Right lobe of liver (tissue), 6 donors: Measurements from ENCODE around the gene KRIT1. TPM values are rescaled to one million over a fixed set of nuclear protein-coding genes. Genes with fewer than 3 reads are reported as not detected.
"Not testable (repeated sequence)": the region's sequence is repeated elsewhere in the genome, so short reads cannot be mapped to it uniquely, and the experiment has no call there.

Experiments
- ATAC-seq, 4 donors: fragments of 200-7000 bp; cut with Tn5 transposase; one replicate each; pipeline ENCODE4 v1.9.1; 2020; ENCODE audit warnings: mild to moderate bottlenecking in 4 of 4, moderate library complexity in 4 of 4
- DNase-seq, 3 donors: peaks; one replicate each; pipeline ENCODE4 v3.0.0-alpha.2; 2020
- H3K27ac ChIP-seq, 3 donors: fragments of 200-600 bp; one replicate each; pipeline ENCODE4 v1.8.0; 2022
- H3K27me3 ChIP-seq, 2 donors: fragments of 200-600 bp; one replicate each; pipeline ENCODE4 v1.8.0; 2022
- H3K36me3 ChIP-seq, 4 donors: fragments of 200-600 bp; sonication (generic) in 1 of 4; one replicate each; pipeline versions ENCODE4 v1.5.1 to v1.8.0; 2017 to 2022; ENCODE audit warnings: control low read depth in 1 of 4
- H3K4me1 ChIP-seq, 4 donors: fragments of 200-600 bp; sonication (generic) in 1 of 4; one replicate each; pipeline versions ENCODE4 v1.5.1 to v1.8.0; 2017 to 2022; ENCODE audit warnings: control low read depth in 1 of 4
- H3K4me3 ChIP-seq, 3 donors: fragments of 200-600 bp; one replicate each; pipeline ENCODE4 v1.8.0; 2022
- H3K9me3 ChIP-seq, 4 donors: fragments of 200-600 bp; sonication (generic) in 1 of 4; one replicate each; pipeline versions ENCODE4 v1.5.1 to v1.8.0; 2017 to 2022; ENCODE audit warnings: control low read depth in 1 of 4
- POLR2A ChIP-seq: fragments of 450-650 bp; IDR thresholded peaks from one replicate; pipeline ENCODE4 v1.6.1; 2017; ENCODE audit warnings: antibody characterized with exemption, mild to moderate bottlenecking
- WGBS: methylation state at CpG from one replicate; pipeline ENCODE4 v1.1.6; 2018; ENCODE audit warnings: low coverage, low lambda C conversion rate; ENCODE audit not compliant: insufficient coverage; ENCODE audit errors: missing lambda C conversion rate; 5-methylcytosine and 5-hydroxymethylcytosine counted together
- intact Hi-C, 2 donors: fragments of 100-400 bp; cut with DNase I; formaldehyde crosslinking; loops; one replicate each; pipeline versions ENCODE4 v1.11.2 to v1.14.1; 2022
- total RNA-seq, 6 experiments: library from RNA; depleted of rRNA in 2 of 6; stranded (reverse); fragments of >200 nt in 2 of 6; fragmentation: NEBNext Ultra II Directional in 3 of 6; extraction: Animal tissue kit (Norgen Biotek cat#: 25700) in 3 of 6; gene quantifications; one replicate each; pipeline versions ENCODE4 v1.1.0 to v1.2.4, GENCODE V29; 2016 to 2023
- TF ChIP-seq, protein P1 (sequence below), 4 donors: fragments of 200-600 bp in 3 of 4; fragments of 450-650 bp in 1 of 4; IDR thresholded peaks; one replicate each; pipeline versions ENCODE4 v1.5.1 to v1.8.0; 2016 to 2022; ENCODE audit warnings: antibody characterized with exemption in 4 of 4, mild to moderate bottlenecking in 2 of 4
- donor health status: DM: no; HTN: yes; CAD: no.
- donor health status: DM: no; HTN: no; CAD: no.
- donor health status: DM: no; HTN: no; CAD: no.
- donor health status: DM: no; HTN: yes; CAD: no.
- donor health status: DM: no; HTN: yes; CAD: no.

The KRIT1 gene
- total RNA-seq, 6 experiments from 2014 or later, result 15.9 to 32.3 (median 22.6) TPM

DNA sequence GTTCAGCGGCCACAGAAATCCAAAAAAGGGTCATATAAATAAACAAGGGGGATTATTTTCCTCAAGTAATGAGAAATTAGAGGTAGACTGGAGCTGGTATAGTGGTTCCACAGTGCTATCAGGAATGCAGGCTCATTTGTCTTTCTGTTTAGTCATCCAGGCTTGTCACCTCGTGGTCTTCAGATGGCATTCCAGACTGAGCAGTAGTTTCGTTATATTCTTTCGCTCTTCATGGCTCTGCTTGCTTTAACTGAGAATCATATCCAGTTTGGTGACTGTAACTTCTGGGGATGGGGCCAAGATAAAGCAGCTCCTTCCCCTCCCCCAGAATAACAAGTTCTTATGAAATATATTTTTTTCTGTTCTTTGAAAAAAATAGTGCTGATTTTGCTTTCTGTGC is 9.6 kb upstream of the KRIT1 start:
- ATAC-seq, result no peak
- H3K27ac ChIP-seq, result no peak overlapping the region
- 80% methylated on average over 4 of the region's 4 CpGs for WGBS
- no peaks in the 10 kb centered on the region for H3K4me1 ChIP-seq
- H3K4me3 ChIP-seq, result no peak overlapping the region
- intact Hi-C loops, result no loop called here
- H3K9me3 ChIP-seq, result no peaks in the 10 kb centered on the region
- no peaks in the 10 kb centered on the region for H3K27me3 ChIP-seq
- TF ChIP-seq, protein P1, sequence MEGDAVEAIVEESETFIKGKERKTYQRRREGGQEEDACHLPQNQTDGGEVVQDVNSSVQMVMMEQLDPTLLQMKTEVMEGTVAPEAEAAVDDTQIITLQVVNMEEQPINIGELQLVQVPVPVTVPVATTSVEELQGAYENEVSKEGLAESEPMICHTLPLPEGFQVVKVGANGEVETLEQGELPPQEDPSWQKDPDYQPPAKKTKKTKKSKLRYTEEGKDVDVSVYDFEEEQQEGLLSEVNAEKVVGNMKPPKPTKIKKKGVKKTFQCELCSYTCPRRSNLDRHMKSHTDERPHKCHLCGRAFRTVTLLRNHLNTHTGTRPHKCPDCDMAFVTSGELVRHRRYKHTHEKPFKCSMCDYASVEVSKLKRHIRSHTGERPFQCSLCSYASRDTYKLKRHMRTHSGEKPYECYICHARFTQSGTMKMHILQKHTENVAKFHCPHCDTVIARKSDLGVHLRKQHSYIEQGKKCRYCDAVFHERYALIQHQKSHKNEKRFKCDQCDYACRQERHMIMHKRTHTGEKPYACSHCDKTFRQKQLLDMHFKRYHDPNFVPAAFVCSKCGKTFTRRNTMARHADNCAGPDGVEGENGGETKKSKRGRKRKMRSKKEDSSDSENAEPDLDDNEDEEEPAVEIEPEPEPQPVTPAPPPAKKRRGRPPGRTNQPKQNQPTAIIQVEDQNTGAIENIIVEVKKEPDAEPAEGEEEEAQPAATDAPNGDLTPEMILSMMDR (IDR thresholded peaks at IDR 0.05), result no peak
- TF ChIP-seq POLR2A, result no peak
- no peaks in the 10 kb centered on the region for H3K36me3 ChIP-seq
- no peak for DNase-seq

DNA sequence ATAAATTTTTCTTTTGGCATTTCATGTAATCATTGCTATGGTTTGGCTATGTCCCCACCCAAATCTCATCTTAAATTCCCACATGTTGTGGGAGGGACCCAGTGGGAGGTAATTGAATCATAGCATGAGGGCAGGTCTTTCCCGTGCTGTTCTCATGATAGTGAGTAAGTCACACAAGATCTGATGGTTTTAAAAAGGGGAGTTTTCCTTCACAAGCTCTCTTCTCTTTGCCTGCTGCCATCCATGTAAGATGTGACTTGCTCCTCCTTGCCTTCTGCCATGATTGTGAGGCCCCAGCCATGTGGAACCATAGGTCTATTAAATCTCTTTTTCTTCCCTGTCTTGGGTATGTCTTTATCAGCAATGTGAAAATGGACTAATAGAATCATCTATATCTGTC is 9.1 kb upstream of the KRIT1 start:
- ATAC-seq, H3K4me3 ChIP-seq, H3K27ac ChIP-seq, H3K27me3 ChIP-seq, intact Hi-C loops, H3K9me3 ChIP-seq, H3K4me1 ChIP-seq, H3K36me3 ChIP-seq, DNase-seq: not testable (repeated sequence)
- WGBS, result 75% methylated on average over 1 of the region's 1 CpG

DNA sequence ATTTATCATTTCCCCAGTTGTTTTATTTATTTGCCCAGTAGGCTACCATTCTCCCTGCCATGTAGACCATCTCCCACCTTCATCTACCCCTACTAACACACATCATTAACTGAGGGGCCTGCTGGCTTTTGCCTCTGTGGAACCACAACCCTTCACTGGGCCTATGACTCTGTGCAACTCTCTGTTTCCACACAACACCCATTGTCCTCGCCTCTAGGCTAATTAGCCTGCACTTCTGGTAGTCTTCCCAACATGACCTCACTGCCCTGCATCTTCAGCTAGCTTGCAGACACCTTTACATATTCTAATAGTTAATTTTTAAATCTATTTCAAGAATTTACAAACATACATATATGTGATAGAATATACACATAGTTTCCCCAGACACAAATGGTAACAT is 7.5 kb upstream of the KRIT1 start:
- intact Hi-C loops, result no loop called here
- ATAC-seq (no peak), DNase-seq (no peak)
- Histone ChIP-seq H3K27me3 (no peaks in the 10 kb centered on the region), H3K4me3 (no peak overlapping the region), H3K27ac (no peak overlapping the region), H3K4me1 (no peaks in the 10 kb centered on the region), H3K9me3 (no peaks in the 10 kb centered on the region), H3K36me3 (no peaks in the 10 kb centered on the region)
- 100% methylated on average over 1 of the region's 1 CpG for WGBS
- TF ChIP-seq POLR2A, result no peak
- TF ChIP-seq, protein P1 (IDR thresholded peaks at IDR 0.05), result no peak

DNA sequence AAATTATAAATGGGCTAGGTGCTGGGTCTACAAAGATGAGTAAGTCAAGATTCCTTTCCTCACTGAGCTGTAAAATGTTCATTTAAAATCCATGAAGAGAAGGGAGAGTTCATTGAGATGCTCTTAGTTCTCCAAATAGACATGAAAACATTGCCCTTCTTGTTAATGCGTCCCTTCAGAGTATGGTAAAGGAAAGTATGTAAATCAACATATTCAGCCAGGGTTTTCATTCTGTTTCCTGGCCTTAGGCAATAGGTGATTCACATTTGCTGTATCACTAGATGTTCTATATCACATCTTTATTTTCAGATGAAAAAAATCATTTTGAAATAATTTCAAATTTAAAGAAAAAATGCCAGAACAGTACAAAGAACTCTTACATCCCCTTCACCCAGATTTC is 5.5 kb upstream of the KRIT1 start:
- Histone ChIP-seq H3K27ac (no peak overlapping the region), H3K4me1 (peaks cover 0 to 6% (median 0%) of the 10 kb centered on the region in 4 donors), H3K9me3 (no peaks in the 10 kb centered on the region), H3K4me3 (no peak overlapping the region), H3K27me3 (no peaks in the 10 kb centered on the region), H3K36me3 (no peaks in the 10 kb centered on the region)
- intact Hi-C loops, result no loop called here
- DNase-seq, result no peak
- ATAC-seq, result no peak
- TF ChIP-seq, protein P1 (IDR thresholded peaks at IDR 0.05), result no peak
- no peak for TF ChIP-seq POLR2A
- WGBS, result 100% methylated on average over 1 of the region's 1 CpG

DNA sequence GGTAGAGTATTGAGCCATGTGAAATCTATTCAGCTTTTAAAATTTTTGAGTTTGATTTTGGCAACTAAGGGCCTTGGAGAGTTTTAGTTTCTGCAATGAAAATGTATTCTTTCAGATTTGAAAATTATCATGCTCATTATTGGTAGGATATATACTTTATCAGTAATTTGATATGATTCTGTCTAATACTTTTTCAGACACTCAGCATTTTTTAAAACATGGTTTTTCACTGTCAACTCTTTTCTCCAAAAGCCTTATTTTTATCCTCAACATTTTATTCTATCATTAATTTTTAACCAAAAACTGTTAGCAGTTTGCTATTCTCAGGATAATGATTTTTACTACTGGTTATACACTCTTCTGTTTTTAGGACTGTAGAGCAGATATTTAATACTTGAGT is 4.9 kb upstream of the KRIT1 start:
- Histone ChIP-seq H3K27ac (no peak overlapping the region), H3K4me1 (peaks cover 0 to 6% (median 0%) of the 10 kb centered on the region in 4 donors), H3K9me3 (no peaks in the 10 kb centered on the region), H3K4me3 (no peak overlapping the region), H3K36me3 (no peaks in the 10 kb centered on the region), H3K27me3 (no peaks in the 10 kb centered on the region)
- DNase-seq (no peak), ATAC-seq (no peak)
- no peak for TF ChIP-seq POLR2A
- TF ChIP-seq, protein P1 (IDR thresholded peaks at IDR 0.05), result no peak
- intact Hi-C loops, result no loop called here
